ENCODE results near the gene LRRC23.

Gene LRRC23

GRCh38 chr12:6943722-6944380 is 39.2 kb downstream of the LRRC23 start, which contains the start of the genes C12orf57 and RNU7-1:
TSS of gene C12orf57 (plus strand) at chr12:6944022. CDS start at chr12:6944122, 100 bp downstream.
TSS of gene RNU7-1 (plus strand) at chr12:6943816.
- DNase-seq (ENCODE audit: low read depth) = peak; percentile 83

GRCh38 chr12:6944381-6945186 is 40.0 kb downstream of the LRRC23 start:
- peak; percentile 91 for DNase-seq (ENCODE audit: low read depth)

DNA sequence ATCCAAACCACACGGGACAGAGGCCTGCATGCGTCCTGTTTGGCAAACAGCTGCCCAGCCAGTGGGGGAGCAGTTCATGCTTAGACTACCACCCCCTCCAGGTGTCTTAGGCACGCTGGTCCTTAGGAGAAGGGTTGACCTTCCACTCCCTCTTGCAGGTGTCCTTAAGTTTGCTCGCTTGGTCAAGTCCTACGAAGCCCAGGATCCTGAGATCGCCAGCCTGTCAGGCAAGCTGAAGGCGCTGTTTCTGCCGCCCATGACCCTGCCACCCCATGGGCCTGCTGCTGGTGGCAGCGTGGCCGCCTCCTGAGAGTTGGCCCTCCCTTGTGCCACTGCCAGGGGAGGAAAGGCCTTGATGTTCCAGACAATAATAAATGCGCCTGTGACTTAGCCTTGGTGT is 41.0 kb downstream of the LRRC23 start:
- DNase-seq (ENCODE audit: low read depth) = no peak

DNA sequence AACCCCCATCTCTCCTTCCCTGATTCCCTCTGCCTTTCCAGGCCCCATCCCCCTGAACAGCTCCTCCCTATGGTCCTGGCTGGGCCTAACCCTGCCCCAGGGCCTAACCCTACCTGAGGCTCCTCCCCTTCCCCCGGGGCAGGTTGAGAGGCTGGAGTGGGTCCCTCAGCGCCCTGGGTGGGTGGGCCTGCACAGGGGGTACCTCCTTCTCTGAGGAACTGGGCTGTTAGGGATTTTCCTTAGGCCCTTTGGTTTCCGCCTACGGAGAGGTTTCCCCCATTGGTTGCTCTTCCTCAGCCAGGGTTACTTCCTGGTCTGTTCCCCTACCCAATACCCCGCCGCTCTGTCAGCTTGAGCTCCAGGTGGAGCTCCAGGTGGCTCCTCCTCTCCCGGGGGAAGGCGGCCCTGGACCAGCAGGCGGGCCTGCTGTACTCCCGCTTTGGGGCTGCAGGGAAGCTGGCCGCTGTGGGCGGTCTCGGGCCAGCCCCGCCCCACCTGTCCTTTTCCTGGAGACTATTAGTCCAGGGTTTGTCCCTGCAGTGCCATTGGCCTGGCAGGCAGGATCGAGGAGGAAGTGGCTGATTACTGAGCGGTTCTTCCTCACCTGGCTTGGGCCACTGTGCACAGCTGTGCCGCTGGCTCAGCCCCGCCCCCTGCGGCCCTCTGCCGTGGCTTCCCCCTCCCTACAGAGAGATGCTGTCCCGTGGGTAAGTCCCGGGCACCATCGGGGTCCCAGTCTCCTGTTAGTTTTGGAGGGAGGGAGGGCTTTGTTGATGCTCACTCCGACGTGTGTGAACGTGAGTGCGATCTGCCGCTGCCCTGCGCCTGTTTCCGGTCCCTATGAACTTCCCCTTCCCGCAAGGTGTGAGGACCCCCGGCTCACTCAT is 41.7 kb downstream of the LRRC23 start:
- DNase-seq (ENCODE audit: low read depth) = no peak

DNA sequence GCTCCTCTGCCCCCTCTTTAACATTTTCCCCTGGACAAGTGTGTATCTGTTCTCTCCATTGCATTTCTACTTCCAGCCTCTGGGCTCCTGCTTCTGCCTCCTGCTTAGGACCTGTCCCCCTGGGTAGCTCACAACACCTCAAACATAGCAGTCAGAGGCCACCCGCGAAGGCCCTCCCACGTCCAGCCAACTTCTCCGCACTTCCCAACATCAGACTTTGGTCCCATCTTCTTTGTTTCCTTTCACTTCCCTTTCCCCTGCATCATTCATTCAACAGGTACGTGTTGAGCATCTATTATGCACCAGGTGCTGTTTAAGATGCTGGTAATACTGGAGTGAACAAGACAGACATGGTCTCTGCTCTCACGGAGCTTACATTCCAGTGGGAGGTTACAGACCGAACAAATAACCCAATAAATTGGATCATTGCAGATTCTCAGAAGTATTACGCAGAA is 42.3 kb downstream of the LRRC23 start:
- no peak for DNase-seq (ENCODE audit: low read depth)

DNA sequence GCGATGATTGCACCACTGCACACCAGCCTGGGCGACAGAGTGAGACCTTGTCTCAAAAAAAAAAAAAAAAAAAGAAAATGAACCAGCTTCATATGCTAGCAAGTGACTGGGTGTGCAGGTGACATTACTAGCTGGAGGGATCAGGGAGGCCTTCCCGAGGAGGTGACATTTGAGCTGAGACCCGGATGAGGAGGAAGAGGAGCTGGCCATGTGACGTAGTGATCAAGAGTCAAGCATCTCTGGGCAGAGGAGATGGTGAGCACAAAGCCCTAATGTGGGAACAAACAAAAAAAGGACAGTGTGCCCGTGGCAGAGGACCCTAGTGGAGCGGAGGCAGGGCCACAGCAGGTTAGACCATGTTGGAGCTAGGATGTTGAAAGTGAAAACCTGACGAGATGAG is 43.0 kb downstream of the LRRC23 start:
- DNase-seq (ENCODE audit: low read depth) = no peak

GRCh38 chr12:6948873-6949594 is 44.4 kb downstream of the LRRC23 start:
- no peak for DNase-seq (ENCODE audit: low read depth)

DNA sequence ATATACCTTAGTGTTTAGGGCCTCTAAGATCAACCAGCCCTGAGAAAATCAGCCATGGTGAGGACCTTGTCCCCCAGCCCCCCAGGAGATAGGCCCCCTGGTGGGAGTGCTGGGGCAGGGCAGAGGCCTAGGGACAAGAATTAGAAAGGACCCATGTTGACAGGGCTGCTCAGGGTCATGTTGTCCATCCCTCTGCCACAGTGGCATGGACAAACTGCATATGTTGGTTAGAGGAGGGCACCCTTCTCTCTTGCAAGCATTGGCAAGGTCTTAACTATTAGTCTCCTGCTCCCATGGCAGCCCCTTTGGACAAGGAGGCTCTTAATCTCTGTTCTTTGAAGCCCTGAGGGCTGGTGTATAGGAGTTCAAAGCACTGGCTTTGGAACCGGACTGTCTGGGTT is 45.8 kb downstream of the LRRC23 start:
- no peak for DNase-seq (ENCODE audit: low read depth)

DNA sequence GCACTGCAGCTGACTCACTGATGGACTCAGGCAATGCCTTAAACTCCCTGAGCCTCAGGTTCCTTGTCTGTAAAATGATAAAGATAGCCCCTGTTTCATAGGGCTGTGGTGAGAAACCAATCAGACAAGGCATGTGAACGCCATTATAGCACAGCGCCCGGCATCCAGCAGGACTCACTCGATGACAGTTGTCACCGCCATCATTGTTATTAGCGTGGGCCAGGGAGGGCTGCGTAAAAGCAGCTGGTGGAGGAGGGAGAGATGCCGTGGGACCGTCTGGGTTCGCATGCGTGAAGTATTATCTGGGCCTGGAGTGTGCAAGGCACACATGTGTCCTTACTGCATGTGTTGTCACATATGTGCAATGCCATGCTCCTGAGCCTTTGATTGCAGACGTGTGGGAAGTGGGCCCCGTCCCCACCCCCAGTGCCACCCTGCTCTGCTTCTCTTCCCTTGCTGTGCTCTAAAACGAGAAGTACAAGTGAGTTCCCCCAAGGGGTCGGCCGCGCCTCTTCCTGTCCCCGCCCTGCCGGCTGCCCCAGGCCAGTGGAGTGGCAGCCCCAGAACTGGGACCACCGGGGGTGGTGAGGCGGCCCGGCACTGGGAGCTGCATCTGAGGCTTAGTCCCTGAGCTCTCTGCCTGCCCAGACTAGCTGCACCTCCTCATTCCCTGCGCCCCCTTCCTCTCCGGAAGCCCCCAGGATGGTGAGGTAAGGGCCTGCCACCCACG is 46.4 kb downstream of the LRRC23 start, which contains the start of gene PTPN6:
TSS of gene PTPN6 (plus strand) at position 546 of the 730 bp plus-strand sequence. CDS start at position 703, 157 bp downstream.
- DNase-seq (ENCODE audit: low read depth) = no peak

- no peak for DNase-seq (ENCODE audit: low read depth)
Measured at GRCh38 chr12:6951551-6952120, 47.0 kb downstream of the LRRC23 start.

DNA sequence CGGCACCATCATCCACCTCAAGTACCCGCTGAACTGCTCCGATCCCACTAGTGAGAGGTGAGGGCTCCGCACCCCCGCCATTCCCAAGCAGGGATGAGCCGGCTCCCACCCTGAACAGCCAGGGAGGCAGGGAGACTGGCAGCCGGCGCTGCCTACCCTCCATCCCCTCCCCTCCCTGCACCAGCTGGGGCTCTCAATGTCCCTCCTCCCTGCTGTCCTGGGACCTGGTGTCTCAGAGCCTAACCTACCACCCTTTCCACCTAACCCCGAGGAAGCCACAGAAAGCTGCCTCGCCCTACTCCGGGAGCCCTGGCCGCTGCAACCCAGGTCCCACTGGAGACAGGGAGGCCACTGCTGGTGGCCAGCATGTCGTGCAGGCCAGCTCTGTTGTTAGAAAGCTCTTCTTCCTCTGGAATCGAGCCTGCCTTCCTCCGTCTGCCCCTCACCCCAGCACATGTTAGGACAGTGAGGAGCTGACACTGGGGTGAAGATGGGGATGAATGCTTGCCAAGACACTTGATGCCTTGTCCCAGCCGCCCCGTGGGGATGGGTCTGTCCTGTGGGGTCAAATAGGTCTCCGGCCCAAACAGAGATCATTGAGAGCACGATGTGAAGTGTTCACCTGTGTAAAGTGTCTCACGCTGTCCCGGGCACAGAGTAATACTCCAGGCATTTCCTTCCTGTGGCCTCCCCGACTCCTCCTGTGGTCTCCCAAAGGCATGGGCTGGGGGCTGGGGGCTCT is 47.7 kb downstream of the LRRC23 start:
- DNase-seq (ENCODE audit: low read depth) = no peak

- DNase-seq (ENCODE audit: low read depth) = no peak
Measured at GRCh38 chr12:6952863-6953441, 48.3 kb downstream of the LRRC23 start.

- peak; percentile 62 for DNase-seq (ENCODE audit: low read depth)
Measured at GRCh38 chr12:6953442-6954315, 49.1 kb downstream of the LRRC23 start.

DNA sequence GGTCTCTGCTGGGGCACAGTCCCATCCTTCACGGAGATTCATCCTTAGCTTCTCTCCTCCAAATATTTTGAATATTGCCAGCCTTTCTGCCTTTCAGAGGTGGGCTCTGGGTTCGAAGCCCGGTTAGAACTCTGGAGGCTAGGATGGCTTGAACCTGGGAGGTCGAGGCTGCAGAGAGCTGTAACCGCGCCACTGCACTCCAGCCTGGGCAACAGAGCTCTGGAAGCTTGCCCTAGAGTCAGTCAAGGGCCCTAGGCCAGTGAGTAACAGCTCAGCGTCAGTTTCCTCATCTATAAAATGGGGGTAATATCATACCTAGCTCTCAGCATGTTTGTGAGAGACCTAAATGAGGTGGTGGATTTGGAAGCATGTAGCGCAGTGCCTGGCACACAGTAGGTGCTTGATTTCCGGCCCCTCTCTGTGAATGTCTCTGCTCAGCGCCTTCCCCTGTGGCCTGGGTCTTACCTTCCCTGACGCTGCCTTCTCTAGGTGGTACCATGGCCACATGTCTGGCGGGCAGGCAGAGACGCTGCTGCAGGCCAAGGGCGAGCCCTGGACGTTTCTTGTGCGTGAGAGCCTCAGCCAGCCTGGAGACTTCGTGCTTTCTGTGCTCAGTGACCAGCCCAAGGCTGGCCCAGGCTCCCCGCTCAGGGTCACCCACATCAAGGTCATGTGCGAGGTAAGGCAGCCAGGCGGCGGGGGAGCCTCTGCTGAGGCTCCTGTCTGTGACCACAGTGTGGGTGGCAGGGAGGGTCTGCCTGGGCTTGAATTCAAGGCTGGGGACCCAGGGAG is 49.9 kb downstream of the LRRC23 start:
- DNase-seq (ENCODE audit: low read depth) = no peak

DNA sequence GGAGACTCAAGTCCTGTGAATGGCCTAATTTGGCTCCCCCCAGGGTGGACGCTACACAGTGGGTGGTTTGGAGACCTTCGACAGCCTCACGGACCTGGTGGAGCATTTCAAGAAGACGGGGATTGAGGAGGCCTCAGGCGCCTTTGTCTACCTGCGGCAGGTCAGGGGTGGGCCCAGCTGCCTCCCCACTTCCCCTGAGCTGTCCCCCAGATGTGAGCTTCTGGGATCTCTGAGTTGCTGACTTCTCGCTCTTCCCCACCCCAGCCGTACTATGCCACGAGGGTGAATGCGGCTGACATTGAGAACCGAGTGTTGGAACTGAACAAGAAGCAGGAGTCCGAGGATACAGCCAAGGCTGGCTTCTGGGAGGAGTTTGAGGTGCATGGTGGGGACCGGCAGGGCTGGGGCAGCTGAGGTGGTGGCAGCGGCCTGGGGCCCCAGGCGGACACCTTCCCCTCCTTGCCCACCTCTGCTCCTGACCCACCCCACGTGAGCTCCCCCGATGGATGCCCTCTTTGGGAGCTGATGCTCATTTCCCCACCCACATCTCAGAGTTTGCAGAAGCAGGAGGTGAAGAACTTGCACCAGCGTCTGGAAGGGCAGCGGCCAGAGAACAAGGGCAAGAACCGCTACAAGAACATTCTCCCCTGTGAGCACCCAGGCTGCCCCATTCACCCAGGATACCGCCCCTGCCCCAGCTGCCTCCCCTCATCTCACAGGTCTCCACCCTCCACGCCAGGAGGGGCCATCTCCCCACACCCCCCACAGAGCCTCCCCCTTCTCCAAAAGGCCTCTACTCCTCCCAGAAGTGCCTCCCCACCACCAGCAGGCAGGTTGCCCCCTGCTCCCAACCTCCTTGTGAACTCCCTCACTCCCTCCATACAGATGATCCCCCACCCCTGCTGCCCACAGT is 50.7 kb downstream of the LRRC23 start:
- DNase-seq (ENCODE audit: low read depth) = no peak

DNA sequence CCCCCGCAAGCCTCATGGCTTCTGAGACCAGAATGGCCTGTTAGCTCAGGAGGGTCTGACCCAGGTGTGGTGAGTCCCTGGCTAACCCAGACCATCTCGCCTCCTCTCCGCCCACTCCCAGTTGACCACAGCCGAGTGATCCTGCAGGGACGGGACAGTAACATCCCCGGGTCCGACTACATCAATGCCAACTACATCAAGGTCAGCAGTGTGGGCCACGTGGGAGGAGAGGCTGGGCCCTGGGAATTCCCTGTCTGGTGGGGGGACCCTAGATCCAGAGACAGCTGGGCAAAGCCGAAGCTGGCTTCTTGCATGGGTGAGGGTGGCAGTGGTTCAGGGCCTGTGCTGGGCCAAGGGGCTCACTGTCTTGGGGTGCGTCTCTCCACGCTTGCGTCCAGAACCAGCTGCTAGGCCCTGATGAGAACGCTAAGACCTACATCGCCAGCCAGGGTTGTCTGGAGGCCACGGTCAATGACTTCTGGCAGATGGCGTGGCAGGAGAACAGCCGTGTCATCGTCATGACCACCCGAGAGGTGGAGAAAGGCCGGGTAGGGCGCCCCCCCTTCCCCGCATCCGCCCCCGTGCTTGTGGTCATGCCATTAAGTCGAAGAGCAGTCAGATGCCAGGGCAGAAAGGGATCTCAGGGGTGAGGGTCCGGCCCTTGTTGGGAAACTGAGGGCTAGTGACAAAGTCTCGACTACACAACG is 51.6 kb downstream of the LRRC23 start:
- DNase-seq (ENCODE audit: low read depth) = no peak

Data from iris pigment epithelial cell (primary cell).